ENCODE results near the gene KIF4B. TPM values are rescaled to one million over a fixed set of nuclear protein-coding genes. Genes with fewer than 3 reads are reported as not detected.

The KIF4B gene
- total and polyA plus RNA-seq, 2 of the 13 experiments (the other 11 are each of a cell fraction or from before 2014, with no cell fraction given): 0.04 TPM; not detected in 1

DNA sequence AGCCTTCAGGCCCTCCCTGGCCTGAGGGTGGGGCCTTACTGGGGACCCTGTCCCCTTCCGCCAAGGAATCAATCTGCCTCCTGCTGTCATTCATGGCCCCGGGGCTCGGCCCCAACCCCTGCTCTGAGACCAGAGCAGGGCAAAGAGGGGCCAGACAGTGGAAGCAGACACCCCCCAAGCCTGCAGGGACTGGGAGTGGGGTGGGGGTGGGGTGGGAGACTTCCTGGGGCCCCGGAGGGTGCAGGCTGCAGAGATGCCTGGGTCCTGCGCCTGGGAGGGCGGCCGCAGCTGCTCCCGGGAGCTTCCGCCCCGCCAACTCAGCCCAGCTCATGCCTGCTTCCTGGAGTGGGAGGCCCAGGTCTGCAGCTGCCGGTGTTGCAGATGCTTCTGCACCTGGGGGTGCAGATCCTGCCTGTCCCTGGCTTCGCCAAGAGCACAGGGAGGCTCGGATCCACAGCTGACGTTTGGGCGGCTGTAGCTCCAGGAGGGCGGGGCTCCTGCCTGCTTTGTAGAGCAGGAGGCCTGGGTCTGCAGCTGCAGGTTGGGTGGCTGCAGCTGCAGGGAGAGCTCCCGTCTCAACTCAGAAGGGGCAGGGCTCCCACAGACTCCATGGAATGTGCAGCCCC is 6.2 kb downstream of the KIF4B start (continued):
- TF ChIP-seq HMG20B (CRISPR knock-in tag; conservative IDR thresholded peaks at IDR 0.05): no peak
- peak; percentile 48; the same call in 1 of the 2 replicates for TF ChIP-seq GABPB1 (CRISPR knock-in tag; IDR thresholded peaks at IDR 0.05)
- no peak for TF ChIP-seq PREB (CRISPR knock-in tag; IDR thresholded peaks at IDR 0.05)

- POLR2A ChIA-PET: no interaction called here
- in situ Hi-C loops (cut with HindIII; ENCODE audit: extremely low pct_ligation_motif_present, low pct_unique_long_range_greater_than_20kb) (loop anchor here (10.0 kb wide), 1 partner anchor 47 kb away; no protein-coding TSS in a partner anchor), intact Hi-C loops (cut with micrococcal nuclease; ENCODE audit: unreplicated experiment) (no loop called here)
- FAIRE-seq (no peak), ATAC-seq (no peak), DNase-seq (ENCODE audit: low spot score) (no peak)
- WGBS (ENCODE audit: low lambda C conversion rate): 2% methylated on average over 5 of the region's 5 CpGs
- CTCF ChIA-PET (ENCODE audit: low intra/inter-chr PET ratio, low total read pairs): no interaction called here
- H3K4me2 ChIP-seq (ENCODE audit: low read depth, low read length): no peak overlapping the region
- no peaks in the 10 kb centered on the region for H4K20me1 ChIP-seq (ENCODE audit: insufficient read depth, low read length)
- no TSS peak for BruUV-seq (replicated peaks)
- peaks cover 12% of the 10 kb centered on the region; the same call in 1 of the 2 replicates for H3K4me1 ChIP-seq (ENCODE audit: insufficient read depth, low read length)
- no peaks in the 10 kb centered on the region for H3K36me3 ChIP-seq (replicated peaks in 1 of 2; ENCODE audit: control insufficient read depth in 1 of 2, insufficient read depth in 2 of 2, low read length in 2 of 2)
- no peak overlapping the region for H3K4me3 ChIP-seq (replicated peaks in 1 of 3; ENCODE audit: insufficient read depth in 1 of 3, low read depth in 2 of 3, low read length in 3 of 3)
- H3K79me2 ChIP-seq (ENCODE audit: insufficient read depth, low read length): no peaks in the 10 kb centered on the region
- H3K27ac ChIP-seq (ENCODE audit: extremely low read length, insufficient read depth, low read length): no peak overlapping the region
- H3K27me3 ChIP-seq (ENCODE audit: control insufficient read depth in 1 of 2, insufficient read depth in 2 of 2, low read length in 2 of 2): peaks cover 1 to 16% of the 10 kb centered on the region in 2 experiments; a peak in 4 of 5 replicates
- no peak overlapping the region for H3K9ac ChIP-seq (ENCODE audit: insufficient read depth, low read depth, low read length)
- H2AFZ ChIP-seq (ENCODE audit: low read length): no peak overlapping the region
- no peaks in the 10 kb centered on the region for H3K9me3 ChIP-seq (ENCODE audit: low read length)
- TF ChIP-seq NCOA2 (CRISPR knock-in tag; IDR thresholded peaks at IDR 0.05): no peak
- TF ChIP-seq THAP11 (CRISPR knock-in tag; IDR thresholded peaks at IDR 0.05): peak; percentile 78
- no peak for TF ChIP-seq RARA (CRISPR knock-in tag; IDR thresholded peaks at IDR 0.05)
- peak; percentile 5; the same call in 1 of the 2 replicates for TF ChIP-seq USF2 (IDR thresholded peaks at IDR 0.05; ENCODE audit: low read depth, low read length)
- no peak for TF ChIP-seq USF2 (CRISPR knock-in tag; IDR thresholded peaks at IDR 0.05; ENCODE audit: borderline replicate concordance)
- TF ChIP-seq NR2F2 (IDR thresholded peaks at IDR 0.05; ENCODE audit: borderline replicate concordance, low read depth): no peak
- TF ChIP-seq PRMT3 (CRISPR knock-in tag; IDR thresholded peaks at IDR 0.05; ENCODE audit: borderline replicate concordance, low read depth): no peak
- no peak for TF ChIP-seq BRD4 (CRISPR knock-in tag; IDR thresholded peaks at IDR 0.05)
- no peak for TF ChIP-seq POLR2G (IDR thresholded peaks at IDR 0.05; ENCODE audit: low read depth, low read length)
- no peak for TF ChIP-seq RERE (CRISPR knock-in tag; IDR thresholded peaks at IDR 0.05; ENCODE audit: low read depth)
- TF ChIP-seq, protein P1, sequence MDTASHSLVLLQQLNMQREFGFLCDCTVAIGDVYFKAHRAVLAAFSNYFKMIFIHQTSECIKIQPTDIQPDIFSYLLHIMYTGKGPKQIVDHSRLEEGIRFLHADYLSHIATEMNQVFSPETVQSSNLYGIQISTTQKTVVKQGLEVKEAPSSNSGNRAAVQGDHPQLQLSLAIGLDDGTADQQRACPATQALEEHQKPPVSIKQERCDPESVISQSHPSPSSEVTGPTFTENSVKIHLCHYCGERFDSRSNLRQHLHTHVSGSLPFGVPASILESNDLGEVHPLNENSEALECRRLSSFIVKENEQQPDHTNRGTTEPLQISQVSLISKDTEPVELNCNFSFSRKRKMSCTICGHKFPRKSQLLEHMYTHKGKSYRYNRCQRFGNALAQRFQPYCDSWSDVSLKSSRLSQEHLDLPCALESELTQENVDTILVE (CRISPR knock-in tag; IDR thresholded peaks at IDR 0.05): no peak
Measured at GRCh38 chr5:155021842-155022241, 8.3 kb downstream of the KIF4B start.

All from HepG2 (cell line).